Coronary artery (tissue), 2 donors: ENCODE results near the gene GRIN2C.

Experiments used
- DNase-seq: peaks from one replicate; pipeline ENCODE4 v3.0.0-alpha.2; 2017; ENCODE audit warnings: low spot score
- H3K27ac ChIP-seq, 2 donors: fragments of 200-600 bp; sonication (generic); one replicate each; pipeline ENCODE4 v1.5.1; 2016 to 2019
- H3K4me3 ChIP-seq: fragments of 200-600 bp; sonication (generic); 2 replicates; pipeline ENCODE4 v1.5.1; 2016; ENCODE audit warnings: mild to moderate bottlenecking, moderate library complexity
- TF ChIP-seq, protein P1 (sequence below): fragments of 200-600 bp; sonication (generic); IDR thresholded peaks from one replicate; pipeline ENCODE4 v1.5.1; 2019; ENCODE audit warnings: antibody characterized with exemption

The GRIN2C gene

DNA sequence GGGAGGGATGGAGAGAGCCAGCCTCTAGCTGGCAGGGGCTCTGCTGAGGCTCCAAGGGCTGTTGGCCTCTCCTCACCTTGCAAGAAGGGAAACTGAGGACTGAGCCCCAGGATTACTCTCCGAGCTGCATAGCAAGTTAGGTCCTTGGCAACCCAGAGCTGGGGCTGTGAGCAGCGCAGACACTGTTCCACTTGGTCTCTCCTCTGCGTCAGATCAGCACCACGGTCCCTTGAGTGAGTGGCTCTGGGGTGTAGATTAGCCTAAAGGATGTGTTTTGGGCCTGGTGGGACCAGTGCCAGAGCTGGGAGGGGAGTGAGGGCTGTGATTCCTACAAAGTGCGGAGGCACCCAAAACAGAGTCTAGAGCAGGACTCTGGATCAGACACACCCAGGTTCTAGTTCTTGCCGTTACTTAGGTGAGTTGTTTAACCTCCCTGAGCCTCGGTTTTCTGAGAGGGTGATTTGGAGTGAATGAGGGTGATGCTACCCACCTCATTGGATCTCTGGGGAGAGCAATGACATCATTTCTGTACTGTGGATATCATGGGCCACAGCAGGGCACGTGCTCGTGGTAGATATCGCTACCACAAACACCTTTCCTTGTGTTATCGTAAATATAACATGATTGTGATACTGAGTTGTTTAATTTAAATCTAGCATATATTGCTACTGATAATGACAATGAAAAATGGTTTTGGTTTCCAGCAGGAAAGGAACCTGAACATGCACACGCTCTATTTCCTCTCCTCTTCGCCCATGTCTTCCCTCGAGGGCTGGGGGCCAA lies 41.9 kb upstream of the GRIN2C start:
- no peak for DNase-seq
- H3K4me3 ChIP-seq, result no peak overlapping the region
- TF ChIP-seq, protein P1, sequence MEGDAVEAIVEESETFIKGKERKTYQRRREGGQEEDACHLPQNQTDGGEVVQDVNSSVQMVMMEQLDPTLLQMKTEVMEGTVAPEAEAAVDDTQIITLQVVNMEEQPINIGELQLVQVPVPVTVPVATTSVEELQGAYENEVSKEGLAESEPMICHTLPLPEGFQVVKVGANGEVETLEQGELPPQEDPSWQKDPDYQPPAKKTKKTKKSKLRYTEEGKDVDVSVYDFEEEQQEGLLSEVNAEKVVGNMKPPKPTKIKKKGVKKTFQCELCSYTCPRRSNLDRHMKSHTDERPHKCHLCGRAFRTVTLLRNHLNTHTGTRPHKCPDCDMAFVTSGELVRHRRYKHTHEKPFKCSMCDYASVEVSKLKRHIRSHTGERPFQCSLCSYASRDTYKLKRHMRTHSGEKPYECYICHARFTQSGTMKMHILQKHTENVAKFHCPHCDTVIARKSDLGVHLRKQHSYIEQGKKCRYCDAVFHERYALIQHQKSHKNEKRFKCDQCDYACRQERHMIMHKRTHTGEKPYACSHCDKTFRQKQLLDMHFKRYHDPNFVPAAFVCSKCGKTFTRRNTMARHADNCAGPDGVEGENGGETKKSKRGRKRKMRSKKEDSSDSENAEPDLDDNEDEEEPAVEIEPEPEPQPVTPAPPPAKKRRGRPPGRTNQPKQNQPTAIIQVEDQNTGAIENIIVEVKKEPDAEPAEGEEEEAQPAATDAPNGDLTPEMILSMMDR, result no peak
- H3K27ac ChIP-seq, result no peak overlapping the region

DNA sequence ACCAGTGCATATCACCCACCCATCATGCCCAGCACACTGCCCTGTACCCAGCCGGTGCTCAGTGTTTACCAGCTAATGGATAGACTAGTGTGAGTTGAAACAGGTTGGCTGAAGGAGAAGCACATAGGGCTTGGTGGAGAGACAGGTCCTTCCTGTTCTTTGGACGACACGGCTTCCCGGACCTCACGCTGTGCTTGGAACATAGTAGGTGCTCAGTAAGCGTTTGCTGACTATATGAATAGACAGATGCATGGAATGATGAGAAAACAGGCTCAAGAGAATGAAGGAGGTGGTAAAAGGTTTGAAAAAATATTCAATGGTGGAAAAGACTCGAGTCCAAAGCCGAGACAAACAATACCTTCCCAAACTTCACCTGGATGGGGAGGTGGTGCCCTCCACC lies 40.5 kb upstream of the GRIN2C start:
- TF ChIP-seq, protein P1, result no peak
- DNase-seq, result no peak
- no peak overlapping the region for H3K27ac ChIP-seq
- no peak overlapping the region for H3K4me3 ChIP-seq

DNA sequence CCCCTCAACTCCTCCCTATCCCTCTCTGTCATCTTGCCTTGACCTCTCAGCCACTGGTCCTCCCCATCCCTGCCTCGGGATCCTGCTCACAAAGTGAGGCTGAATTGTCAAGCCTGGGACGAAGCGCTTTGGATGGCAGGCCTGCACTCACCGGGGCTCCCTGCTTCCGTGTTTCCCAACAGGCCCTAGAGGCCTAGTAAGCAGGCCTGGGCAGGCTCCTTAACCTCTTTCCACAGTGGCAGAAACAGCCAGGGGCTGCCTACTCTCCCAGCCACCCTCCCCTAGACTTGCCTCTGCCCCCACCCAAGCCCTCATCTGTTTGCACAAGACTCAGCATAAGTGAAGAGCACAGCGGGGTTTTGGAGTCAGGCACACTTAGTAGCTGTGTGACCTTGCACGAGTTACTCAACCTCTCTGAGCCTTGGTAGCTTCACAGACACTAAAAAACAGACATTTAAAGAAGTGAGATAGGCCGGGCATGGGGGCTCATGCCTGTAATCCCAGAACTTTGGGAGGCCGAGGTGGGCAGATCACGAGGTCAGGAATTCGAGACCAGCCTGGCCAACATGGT lies 38.8 kb upstream of the GRIN2C start:
- DNase-seq, result no peak
- TF ChIP-seq, protein P1, result no peak
- H3K27ac ChIP-seq, result no peak overlapping the region

DNA sequence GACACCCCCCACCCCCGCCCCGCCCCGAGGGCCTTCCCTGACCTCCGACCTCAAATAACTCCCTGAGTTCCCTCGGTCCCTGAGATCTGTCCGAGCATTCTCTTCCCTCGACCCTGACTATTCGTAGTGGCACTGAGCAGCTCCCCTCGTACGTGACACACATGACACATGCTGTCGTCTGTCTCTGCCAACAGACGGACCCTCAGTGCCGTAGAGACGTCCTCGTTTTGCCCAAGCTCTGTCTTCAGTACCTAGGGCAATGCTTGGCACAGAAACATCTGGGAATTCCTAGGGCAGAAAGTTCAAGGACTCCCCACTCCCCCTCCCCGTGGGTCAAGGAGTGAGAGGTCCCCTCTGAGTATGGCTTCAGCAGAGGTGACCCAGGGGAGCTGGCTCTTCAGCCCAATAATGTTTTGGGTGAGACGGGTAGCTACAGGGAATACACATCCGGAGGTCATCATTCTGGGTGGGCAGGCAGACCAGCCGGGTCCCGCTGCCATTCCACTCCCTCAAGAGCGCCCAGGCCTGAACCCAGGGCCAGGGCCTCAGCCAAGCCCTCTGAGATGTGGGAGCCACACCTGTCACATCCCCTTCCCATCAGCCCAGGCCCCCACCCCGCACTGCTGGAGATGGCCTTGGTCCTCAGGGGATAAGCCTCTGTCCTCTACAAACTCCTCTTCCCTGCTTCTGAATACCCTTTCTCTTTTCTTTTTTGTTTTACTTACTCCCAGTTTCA lies 34.4 kb upstream of the GRIN2C start:
- Histone ChIP-seq H3K27ac (no peak overlapping the region), H3K4me3 (peak overlapping the region; percentile 63)
- TF ChIP-seq, protein P1, result no peak
- no peak for DNase-seq

More for the DNA sequence above, 38.8 kb upstream of the GRIN2C start:
- H3K4me3 ChIP-seq, result no peak overlapping the region

DNA sequence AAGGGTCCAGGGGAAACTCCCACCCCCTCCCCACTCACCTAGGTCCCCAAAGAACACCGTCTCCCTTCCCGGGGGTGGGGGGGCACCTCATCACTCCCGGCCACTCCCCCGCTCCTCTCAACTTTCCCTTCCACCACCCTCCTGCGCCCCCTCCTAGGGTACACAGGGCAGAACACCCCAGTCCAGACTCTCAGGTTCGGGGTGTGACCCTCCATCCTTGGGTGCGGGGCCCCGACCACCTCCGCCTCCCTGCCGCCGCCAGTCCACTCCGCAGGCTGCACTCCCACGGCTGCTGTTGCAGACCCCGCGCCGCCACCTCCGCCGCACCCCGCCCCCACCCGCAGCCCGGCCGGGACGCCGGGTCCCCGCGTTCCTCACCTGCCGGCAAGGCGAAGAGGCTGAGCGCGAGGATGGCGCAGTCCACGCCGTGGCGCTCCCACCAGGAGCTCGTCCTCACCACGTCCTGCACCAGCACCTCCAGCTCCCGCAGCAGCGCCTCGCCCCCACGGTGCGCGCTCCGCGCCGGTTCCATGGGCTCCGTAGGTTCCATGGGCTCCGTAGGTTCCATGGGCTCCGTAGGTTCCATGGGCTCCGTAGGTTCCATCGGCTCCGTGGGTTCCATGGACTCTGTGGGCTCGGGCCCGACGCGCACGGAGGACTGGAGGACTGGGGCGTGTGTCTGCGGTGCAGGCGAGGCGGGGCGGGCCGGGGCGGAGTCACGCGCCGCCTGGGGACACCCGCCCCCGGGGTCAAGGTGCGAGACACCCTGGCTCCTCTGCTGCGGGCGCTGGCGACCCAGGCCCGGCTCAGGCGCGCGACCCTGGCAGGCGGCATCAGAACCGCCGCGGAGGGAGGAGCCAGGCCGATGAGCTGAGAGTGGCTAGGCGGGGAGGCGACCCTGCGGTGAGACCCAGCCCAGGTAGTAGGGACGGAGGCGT lies 33.6 kb upstream of the GRIN2C start, which contains the start of gene FADS6:
Gene FADS6, minus strand, starts transcription at position 660 of the 938 bp plus-strand sequence. Its CDS starts 38 bp downstream, at position 622.
- TF ChIP-seq, protein P1, result no peak
- peak within 1 kb of the TSS; percentile 63 for H3K4me3 ChIP-seq
- H3K27ac ChIP-seq, result no peak within 1 kb of the TSS
- no peak for DNase-seq

GRCh38 chr17:74892013-74892841 lies 32.5 kb upstream of the GRIN2C start:
- Histone ChIP-seq H3K27ac (no peak overlapping the region), H3K4me3 (no peak overlapping the region)
- no peak for DNase-seq
- TF ChIP-seq, protein P1, result no peak
